AG04449 (cell line): ENCODE data around the gene JOSD1.

ENCODE experiments used
- CTCF ChIA-PET: fragments of 350-600 bp; formaldehyde crosslinking; extraction: SDS; loops from one replicate; lab custom pipeline; 2021; ENCODE audit warnings: antibody characterized with exemption; lab: Yijun Ruan, JAX
- POLR2A ChIA-PET: fragments of 400-600, 350-600 bp; formaldehyde crosslinking; extraction: SDS; loops from one replicate; lab custom pipeline; 2020; ENCODE audit warnings: antibody characterized with exemption, inconsistent platforms; lab: Yijun Ruan, JAX
- DNase-seq: peaks from one replicate; pipeline ENCODE4 v3.0.0-alpha.2; 2010; ENCODE audit warnings: low read depth, low spot score
- H3K4me3 ChIP-seq: 2 replicates; pipeline ENCODE4 v1.5.1; 2011; ENCODE audit warnings: low read depth, mild to moderate bottlenecking, control low read depth, low read length
- TF ChIP-seq, protein P1 (sequence below): IDR thresholded peaks from one replicate; pipeline ENCODE4 v1.5.1; 2011; ENCODE audit warnings: mild to moderate bottlenecking, moderate library complexity, low read length, control low read depth, inconsistent platforms; ENCODE audit not compliant: insufficient read depth; ENCODE audit errors: missing control alignments

The JOSD1 gene

DNA sequence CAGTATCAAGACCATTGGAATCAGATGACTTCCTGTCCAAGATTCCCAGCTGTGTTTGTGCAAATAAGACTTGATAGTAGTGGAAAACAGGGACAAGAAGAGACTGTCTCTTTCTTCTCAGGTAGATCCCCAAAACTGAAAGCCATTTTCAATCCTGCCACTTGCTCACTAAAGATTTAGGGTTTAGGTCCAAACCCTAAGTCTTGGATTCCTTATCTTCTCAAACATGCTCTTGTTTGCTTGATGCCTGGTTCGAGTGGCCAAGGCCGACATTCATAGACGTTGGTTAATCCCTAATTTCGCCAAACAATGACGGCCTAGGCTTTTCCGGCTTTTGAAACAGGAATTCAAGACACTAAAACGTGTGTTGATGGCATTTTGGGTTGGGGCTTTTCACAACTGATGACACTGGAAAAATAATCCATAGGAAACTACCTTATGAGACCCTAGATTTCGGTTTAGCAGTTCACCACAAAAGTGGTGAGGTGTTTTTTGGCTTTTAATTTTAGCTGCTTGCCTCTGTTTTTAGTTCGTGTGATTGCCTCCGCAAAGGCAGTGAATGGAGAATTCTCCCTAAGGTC lies 4.0 kb upstream of the JOSD1 start:
- POLR2A ChIA-PET = interaction anchor here (2.2 kb wide), 1 partner anchor 23 kb away, joined by 5 read pairs; the partner anchor contains the start of gene TOMM22
- peak overlapping the region; percentile 55 for H3K4me3 ChIP-seq
- CTCF ChIA-PET = interaction anchor here (0.6 to 1.6 kb wide), 3 partner anchors 11 to 20 kb away, joined by 3 to 4 read pairs (median 3); no protein-coding TSS in a partner anchor
- TF ChIP-seq, protein P1, sequence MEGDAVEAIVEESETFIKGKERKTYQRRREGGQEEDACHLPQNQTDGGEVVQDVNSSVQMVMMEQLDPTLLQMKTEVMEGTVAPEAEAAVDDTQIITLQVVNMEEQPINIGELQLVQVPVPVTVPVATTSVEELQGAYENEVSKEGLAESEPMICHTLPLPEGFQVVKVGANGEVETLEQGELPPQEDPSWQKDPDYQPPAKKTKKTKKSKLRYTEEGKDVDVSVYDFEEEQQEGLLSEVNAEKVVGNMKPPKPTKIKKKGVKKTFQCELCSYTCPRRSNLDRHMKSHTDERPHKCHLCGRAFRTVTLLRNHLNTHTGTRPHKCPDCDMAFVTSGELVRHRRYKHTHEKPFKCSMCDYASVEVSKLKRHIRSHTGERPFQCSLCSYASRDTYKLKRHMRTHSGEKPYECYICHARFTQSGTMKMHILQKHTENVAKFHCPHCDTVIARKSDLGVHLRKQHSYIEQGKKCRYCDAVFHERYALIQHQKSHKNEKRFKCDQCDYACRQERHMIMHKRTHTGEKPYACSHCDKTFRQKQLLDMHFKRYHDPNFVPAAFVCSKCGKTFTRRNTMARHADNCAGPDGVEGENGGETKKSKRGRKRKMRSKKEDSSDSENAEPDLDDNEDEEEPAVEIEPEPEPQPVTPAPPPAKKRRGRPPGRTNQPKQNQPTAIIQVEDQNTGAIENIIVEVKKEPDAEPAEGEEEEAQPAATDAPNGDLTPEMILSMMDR = no peak
- no peak for DNase-seq

DNA sequence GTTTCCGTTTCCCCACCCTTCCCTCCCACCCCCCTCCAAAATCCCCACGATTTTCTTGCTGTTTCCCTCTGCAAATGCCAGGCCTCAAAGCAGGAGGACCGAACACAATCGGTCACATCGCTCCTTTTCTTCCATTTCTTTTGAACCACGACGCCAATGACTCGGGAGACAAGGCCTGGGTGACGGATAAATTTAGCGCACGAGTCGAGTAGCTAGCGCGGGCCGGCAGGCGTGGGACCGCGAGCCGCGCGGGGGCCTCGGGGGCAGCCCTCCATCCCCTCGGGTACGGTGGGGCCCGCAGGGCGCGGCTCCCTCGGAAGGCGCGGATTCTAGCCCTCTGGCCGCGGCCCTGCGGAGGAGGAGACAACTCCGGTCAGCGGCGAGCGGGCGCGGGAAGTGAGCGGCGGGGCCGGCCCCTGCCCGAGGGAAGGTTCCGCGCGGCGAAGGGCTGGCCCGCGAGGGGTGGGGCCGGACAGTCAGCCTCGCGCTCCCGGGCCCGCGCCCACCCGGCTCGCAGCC lies 414 bp downstream of the JOSD1 start:
- ChIA-PET POLR2A (interaction anchor here (1.9 kb wide), 1 partner anchor 18 kb away, joined by 9 read pairs; the partner anchor contains the start of gene TOMM22), CTCF (interaction anchor here (4.3 kb wide), 1 partner anchor 18 kb away, joined by 45 read pairs; the partner anchor contains the start of gene TOMM22)
- TF ChIP-seq, protein P1 = no peak
- H3K4me3 ChIP-seq = peak overlapping the region; percentile 80
- DNase-seq = no peak

DNA sequence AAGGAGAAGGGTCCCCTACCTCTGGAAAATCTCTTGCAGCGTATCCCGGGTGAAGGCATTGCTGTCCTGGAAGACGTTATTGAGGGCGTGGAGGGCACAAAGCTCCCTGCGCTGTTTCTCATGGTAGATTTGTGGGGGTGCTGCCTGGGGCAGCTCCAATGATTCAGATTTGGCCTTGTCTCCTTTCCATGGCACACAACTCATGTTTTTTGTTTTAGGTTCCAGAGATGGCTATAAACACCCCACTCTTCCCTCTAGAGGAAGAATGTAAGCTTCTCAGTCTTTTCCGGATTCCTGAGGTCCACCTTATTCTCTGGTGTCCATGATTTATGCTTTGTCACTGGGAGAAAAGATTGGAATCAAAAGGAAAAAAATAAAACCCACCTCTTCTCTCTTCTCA lies 959 bp downstream of the JOSD1 start:
- TF ChIP-seq, protein P1 = no peak
- CTCF ChIA-PET = interaction anchor here (0.7 to 4.3 kb wide), 6 partner anchors 8 to 647 kb away, joined by 3 to 45 read pairs (median 4); partner anchors contain the start of gene TOMM22
- POLR2A ChIA-PET = interaction anchor here (1.9 kb wide), 1 partner anchor 18 kb away, joined by 9 read pairs; the partner anchor contains the start of gene TOMM22
- no peak for DNase-seq
- H3K4me3 ChIP-seq = peak overlapping the region; percentile 80

DNA sequence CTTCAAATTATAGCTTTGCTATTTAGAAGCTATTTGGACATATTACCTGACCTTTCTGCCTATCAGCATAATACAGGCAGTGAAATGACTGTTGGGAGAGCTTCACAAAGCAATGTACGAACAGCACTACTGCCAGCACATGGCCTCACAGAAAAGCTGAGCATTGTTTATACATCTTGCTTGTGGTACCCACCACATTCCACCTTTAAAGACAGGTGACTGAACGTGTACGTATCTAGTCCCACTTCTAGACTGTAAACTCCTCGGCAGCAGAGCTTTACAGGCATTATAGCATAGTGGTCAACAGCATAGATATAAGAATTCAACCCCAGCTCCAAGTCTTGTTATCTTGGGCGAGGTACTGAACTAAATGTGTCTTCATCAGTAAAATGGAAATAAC lies 1.6 kb downstream of the JOSD1 start:
- TF ChIP-seq, protein P1 = no peak
- no peak for DNase-seq
- H3K4me3 ChIP-seq = peak overlapping the region; percentile 80
- CTCF ChIA-PET = interaction anchor here (0.7 to 4.3 kb wide), 6 partner anchors 8 to 647 kb away, joined by 3 to 45 read pairs (median 4); partner anchors contain the start of gene TOMM22
- POLR2A ChIA-PET = interaction anchor here (1.9 kb wide), 1 partner anchor 17 kb away, joined by 9 read pairs; the partner anchor contains the start of gene TOMM22

DNA sequence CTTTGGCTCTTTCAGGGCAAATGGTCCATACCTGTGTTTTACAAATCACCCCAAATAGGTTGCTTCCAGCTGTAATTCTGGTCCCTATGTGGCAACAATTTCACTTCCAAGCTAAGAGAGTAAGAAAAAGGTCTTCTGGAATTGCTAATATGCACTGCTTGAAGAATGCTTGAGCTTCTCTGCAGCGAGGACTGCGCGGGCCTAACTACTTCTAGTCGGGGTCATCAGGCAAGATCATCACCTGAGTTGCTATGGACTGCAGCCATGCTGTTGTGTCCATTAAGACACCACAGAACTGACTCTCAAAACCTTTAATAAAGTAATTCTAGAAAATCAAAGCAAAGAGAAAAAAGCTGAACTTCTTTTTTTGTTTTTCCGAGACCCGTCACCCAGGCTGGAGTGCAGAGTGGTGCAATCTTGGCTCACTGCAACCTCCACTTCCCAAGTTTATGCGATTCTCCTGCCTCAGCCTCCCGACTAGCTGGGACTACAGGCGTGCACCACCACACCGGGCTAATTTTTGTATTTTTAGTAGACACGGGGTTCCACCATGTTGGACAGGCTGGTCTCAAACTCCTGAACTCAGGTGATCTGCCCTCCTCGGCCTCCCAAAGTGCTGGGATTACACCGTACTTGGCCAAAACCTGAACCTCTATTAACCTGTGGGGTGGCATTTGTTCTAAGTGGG lies 2.2 kb downstream of the JOSD1 start:
- ChIA-PET POLR2A (interaction anchor here (1.9 to 2.3 kb wide), 2 partner anchors 17 kb away, joined by 9 to 10 read pairs; partner anchors contain the start of gene TOMM22), CTCF (interaction anchor here (0.7 to 4.3 kb wide), 5 partner anchors 9 to 646 kb away, joined by 3 to 45 read pairs (median 5); partner anchors contain the start of gene TOMM22)
- TF ChIP-seq, protein P1 = no peak
- no peak for DNase-seq
- peak overlapping the region; percentile 80 for H3K4me3 ChIP-seq
